Measurements from ENCODE around the gene STX17.

Gene STX17

GRCh38 chr9:99860266-99860665, 46.2 kb upstream of the STX17 start:
- H3K9ac ChIP-seq, result no peak overlapping the region
- no peaks in the 10 kb centered on the region for H3K36me3 ChIP-seq (ENCODE audit: insufficient read depth)
- no peak overlapping the region for H3K4me3 ChIP-seq (IDR thresholded peaks at IDR 0.05; ENCODE audit: insufficient read depth, low read depth, low read length)
- H3K27me3 ChIP-seq (ENCODE audit: insufficient read depth, low read depth), result no peaks in the 10 kb centered on the region
- no peak overlapping the region for H2AFZ ChIP-seq (ENCODE audit: low read depth)
- H3K4me2 ChIP-seq, result no peak overlapping the region
- H3K27ac ChIP-seq, result no peak overlapping the region
- H3K79me2 ChIP-seq (ENCODE audit: insufficient read depth, low read depth), result no peaks in the 10 kb centered on the region
- no peaks in the 10 kb centered on the region for H3K4me1 ChIP-seq (ENCODE audit: low read depth, poor library complexity, severe bottlenecking)
- H4K20me1 ChIP-seq (ENCODE audit: insufficient read depth), result no peaks in the 10 kb centered on the region
- TF ChIP-seq, protein P1, sequence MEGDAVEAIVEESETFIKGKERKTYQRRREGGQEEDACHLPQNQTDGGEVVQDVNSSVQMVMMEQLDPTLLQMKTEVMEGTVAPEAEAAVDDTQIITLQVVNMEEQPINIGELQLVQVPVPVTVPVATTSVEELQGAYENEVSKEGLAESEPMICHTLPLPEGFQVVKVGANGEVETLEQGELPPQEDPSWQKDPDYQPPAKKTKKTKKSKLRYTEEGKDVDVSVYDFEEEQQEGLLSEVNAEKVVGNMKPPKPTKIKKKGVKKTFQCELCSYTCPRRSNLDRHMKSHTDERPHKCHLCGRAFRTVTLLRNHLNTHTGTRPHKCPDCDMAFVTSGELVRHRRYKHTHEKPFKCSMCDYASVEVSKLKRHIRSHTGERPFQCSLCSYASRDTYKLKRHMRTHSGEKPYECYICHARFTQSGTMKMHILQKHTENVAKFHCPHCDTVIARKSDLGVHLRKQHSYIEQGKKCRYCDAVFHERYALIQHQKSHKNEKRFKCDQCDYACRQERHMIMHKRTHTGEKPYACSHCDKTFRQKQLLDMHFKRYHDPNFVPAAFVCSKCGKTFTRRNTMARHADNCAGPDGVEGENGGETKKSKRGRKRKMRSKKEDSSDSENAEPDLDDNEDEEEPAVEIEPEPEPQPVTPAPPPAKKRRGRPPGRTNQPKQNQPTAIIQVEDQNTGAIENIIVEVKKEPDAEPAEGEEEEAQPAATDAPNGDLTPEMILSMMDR (conservative IDR thresholded peaks at IDR 0.05; ENCODE audit: low read depth, low read length), result no peak

GRCh38 chr9:99863955-99864354, 42.5 kb upstream of the STX17 start:
- H3K27me3 ChIP-seq (ENCODE audit: insufficient read depth, low read depth), result no peaks in the 10 kb centered on the region
- no peaks in the 10 kb centered on the region for H4K20me1 ChIP-seq (ENCODE audit: insufficient read depth)
- H3K4me2 ChIP-seq, result no peak overlapping the region
- TF ChIP-seq, protein P1 (conservative IDR thresholded peaks at IDR 0.05; ENCODE audit: low read depth, low read length), result no peak
- no peak overlapping the region for H3K4me3 ChIP-seq (IDR thresholded peaks at IDR 0.05; ENCODE audit: insufficient read depth, low read depth, low read length)
- H2AFZ ChIP-seq (ENCODE audit: low read depth), result no peak overlapping the region
- no peak overlapping the region for H3K27ac ChIP-seq
- no peaks in the 10 kb centered on the region for H3K79me2 ChIP-seq (ENCODE audit: insufficient read depth, low read depth)
- H3K9ac ChIP-seq, result no peak overlapping the region
- H3K4me1 ChIP-seq (ENCODE audit: low read depth, poor library complexity, severe bottlenecking), result peaks cover 25% of the 10 kb centered on the region
- no peaks in the 10 kb centered on the region for H3K36me3 ChIP-seq (ENCODE audit: insufficient read depth)

DNA sequence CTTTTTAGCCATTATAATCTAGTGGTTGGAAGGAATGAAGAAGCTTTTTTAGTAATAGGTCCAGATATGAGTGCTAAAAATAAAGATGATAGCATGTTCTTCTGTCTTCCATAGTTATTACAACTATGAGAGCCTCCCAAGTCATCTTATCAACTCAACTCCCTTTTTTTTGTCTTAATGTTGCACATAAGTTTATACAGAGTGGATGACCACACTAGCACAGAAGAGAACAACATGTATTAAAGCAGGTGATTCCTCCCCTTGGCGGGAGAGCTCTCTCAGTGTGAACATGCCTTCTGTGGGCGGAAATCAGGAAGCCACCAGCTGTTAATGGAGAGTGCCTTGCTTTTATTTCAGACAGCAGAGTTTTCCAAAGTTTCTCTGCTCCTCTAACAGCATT, 40.1 kb upstream of the STX17 start:
- H3K4me2 ChIP-seq, result no peak overlapping the region
- TF ChIP-seq, protein P1 (conservative IDR thresholded peaks at IDR 0.05; ENCODE audit: low read depth, low read length), result no peak
- H3K4me3 ChIP-seq (IDR thresholded peaks at IDR 0.05; ENCODE audit: insufficient read depth, low read depth, low read length), result no peak overlapping the region
- no peaks in the 10 kb centered on the region for H3K27me3 ChIP-seq (ENCODE audit: insufficient read depth, low read depth)
- H3K79me2 ChIP-seq (ENCODE audit: insufficient read depth, low read depth), result no peaks in the 10 kb centered on the region
- H3K36me3 ChIP-seq (ENCODE audit: insufficient read depth), result no peaks in the 10 kb centered on the region
- no peak overlapping the region for H3K9ac ChIP-seq
- no peak overlapping the region for H3K27ac ChIP-seq
- no peaks in the 10 kb centered on the region for H4K20me1 ChIP-seq (ENCODE audit: insufficient read depth)
- H2AFZ ChIP-seq (ENCODE audit: low read depth), result no peak overlapping the region
- H3K4me1 ChIP-seq (ENCODE audit: low read depth, poor library complexity, severe bottlenecking), result peaks cover 28% of the 10 kb centered on the region

GRCh38 chr9:99867536-99867935, 38.9 kb upstream of the STX17 start:
- Histone ChIP-seq H4K20me1 (ENCODE audit: insufficient read depth) (no peaks in the 10 kb centered on the region), H3K4me1 (ENCODE audit: low read depth, poor library complexity, severe bottlenecking) (peaks cover 28% of the 10 kb centered on the region), H3K27me3 (ENCODE audit: insufficient read depth, low read depth) (no peaks in the 10 kb centered on the region), H3K27ac (no peak overlapping the region), H3K4me3 (IDR thresholded peaks at IDR 0.05; ENCODE audit: insufficient read depth, low read depth, low read length) (no peak overlapping the region), H3K79me2 (ENCODE audit: insufficient read depth, low read depth) (no peaks in the 10 kb centered on the region), H3K9ac (no peak overlapping the region), H3K36me3 (ENCODE audit: insufficient read depth) (no peaks in the 10 kb centered on the region), H2AFZ (ENCODE audit: low read depth) (no peak overlapping the region), H3K4me2 (peak overlapping the region; percentile 23; the same call in 1 of the 2 replicates)
- TF ChIP-seq, protein P1 (conservative IDR thresholded peaks at IDR 0.05; ENCODE audit: low read depth, low read length), result no peak
